Hematopoietic multipotent progenitor cell treated with erythropoietin and hydrocortisone succinate and interleukin-3 and kit ligand, for 6 days (in vitro differentiated cells): ENCODE results near the gene TMEM97.

Experiments used
- DNase-seq: peaks from one replicate; pipeline ENCODE4 v3.0.0-alpha.2; 2015

TMEM97 gene

DNA sequence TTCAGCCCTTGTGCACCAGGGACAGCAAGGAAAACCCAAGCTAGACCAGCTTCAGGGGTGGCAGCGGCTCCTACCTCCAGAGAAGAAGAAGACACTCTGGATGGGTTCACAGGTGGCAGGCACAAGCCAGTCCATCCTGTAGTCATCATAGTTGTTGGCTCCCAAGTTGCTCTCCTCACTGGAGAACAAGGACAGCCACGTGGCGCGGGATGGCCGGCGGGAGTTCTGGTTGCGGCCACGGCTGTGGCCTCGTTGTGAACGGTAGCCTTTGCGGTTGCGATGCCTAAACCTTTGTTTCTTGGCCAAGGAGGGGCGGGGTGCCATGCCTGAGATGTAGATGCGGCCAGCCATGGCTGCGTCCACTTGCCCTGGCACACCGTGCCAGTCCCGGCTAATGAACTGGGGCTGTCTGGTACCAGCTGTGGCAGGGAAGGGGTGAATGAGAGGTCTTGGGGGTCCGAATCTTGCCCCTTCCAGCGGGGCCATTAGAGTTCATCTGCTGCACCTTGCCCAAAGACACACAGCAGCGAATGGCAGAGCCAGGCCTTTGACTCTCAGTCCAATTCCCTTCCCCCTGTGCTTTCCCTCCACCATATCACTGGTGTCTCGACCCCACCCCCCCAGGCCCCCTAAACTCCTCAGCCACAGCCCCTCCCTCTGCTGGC, 48.8 kb downstream of the TMEM97 start:
- no peak for DNase-seq

DNA sequence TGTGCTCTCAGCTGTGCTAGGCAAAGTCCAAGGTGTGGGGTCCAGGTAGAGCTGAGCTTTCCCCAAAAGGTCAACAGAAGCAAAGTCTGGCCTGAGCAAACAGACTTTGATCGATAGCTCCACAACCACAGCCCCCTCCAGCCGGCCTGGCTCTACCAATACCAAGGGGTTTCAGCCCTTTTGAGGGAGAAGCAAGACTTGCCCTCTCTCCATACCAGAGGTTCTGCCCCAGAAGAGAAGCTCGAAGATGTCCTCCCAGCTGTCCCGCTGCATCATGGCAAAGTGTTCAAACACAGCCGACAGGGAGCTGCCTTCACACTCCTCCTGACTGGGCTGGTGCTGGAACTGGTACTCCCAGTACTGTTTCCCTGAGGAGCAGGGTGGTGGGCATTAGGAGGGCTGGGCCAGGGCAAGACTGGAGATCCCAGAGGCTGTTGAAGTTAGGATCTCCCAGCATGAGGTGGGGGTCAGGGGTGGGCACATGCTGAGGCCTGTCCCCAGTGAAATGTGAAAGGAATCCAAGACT, 49.4 kb downstream of the TMEM97 start:
- no peak for DNase-seq

GRCh38 chr17:28368915-28369683, 50.1 kb downstream of the TMEM97 start:
- DNase-seq = no peak

- no peak for DNase-seq
Observed at GRCh38 chr17:28369684-28370034, 50.7 kb downstream of the TMEM97 start.

DNA sequence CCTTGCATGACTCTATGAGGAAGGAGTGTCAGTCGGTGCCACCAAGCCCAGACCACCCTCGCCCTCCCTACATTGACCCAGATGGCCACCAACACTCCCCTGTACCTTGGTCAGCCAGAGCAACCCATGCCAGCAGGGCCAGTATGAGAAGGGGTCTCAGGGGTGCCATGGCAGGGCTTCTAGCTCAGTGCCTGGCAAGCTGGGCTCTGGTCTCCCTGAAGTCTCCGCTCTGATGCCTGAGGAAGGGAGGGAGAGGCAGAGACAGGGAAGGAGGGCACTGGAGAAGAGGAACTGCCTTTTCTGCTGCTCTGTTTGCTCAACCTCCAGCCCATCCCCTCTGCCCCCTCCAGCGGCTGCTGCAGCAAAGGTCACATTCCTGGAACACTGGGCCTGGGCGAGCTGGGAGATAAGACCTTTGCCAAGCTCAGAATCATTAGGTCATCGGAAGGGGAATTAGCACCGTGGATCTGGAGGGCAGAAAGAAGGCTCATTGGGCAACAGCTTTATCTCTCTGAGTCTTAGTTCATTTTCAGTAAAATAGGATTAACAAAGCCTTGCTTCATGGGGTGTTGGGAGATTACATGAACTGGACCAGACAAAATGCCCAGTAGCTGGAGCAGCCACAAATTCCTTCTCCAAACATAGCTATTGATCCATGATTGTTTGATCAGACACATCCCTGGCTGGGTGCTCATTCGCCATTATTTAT, 51.2 kb downstream of the TMEM97 start, which contains the start of gene VTN:
Gene VTN, minus strand, starts transcription at position 273 of the 709 bp plus-strand sequence. Its CDS starts 104 bp downstream, at position 169.
- DNase-seq = peak; percentile 47

- DNase-seq = no peak
Observed at GRCh38 chr17:28370744-28371103, 51.7 kb downstream of the TMEM97 start.

GRCh38 chr17:28371245-28372202, 52.5 kb downstream of the TMEM97 start, which contains the start of gene SARM1:
Gene SARM1, plus strand, starts transcription at chr17:28371694. Its CDS starts 339 bp downstream, at chr17:28372033.
- peak; percentile 72 for DNase-seq

GRCh38 chr17:28372203-28372944, 53.4 kb downstream of the TMEM97 start:
- no peak for DNase-seq

- no peak for DNase-seq
Observed at GRCh38 chr17:28372945-28373274, 53.9 kb downstream of the TMEM97 start.
